PC-9 (cell line): ENCODE measurements around the gene ERG.

ENCODE experiments used
- EZH2 ChIP-seq: fragments of 200-600 bp; sonication (generic); IDR thresholded peaks from 2 replicates; pipeline ENCODE4 v1.8.0; 2017; ENCODE audit warnings: antibody characterized with exemption, low read depth
- TF ChIP-seq, protein P1 (sequence below): fragments of 200-600 bp; sonication (generic); conservative IDR thresholded peaks from 2 replicates; pipeline ENCODE4 v1.6.1; 2017; ENCODE audit warnings: mixed run types, antibody characterized with exemption, mild to moderate bottlenecking, moderate library complexity

DNA sequence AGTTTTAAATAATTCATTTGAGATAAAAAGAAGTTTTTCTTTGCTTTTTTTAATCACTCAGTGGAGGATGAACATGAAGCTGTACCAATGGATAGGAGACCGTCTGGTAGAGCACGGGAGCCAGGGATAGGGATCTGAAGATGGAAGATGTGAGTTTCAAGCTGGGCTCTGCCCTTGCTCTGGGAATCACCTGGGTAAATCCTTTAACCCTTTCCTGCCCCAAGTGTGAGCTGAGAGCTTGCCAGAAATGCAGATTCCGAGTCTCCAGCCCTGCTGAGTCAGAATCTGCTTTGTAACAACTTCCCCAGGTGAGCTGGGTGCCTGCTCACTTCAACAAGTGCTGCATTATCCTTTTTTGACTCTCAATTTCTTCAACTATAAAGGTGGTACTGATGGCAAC lies 44.1 kb downstream of the ERG start:
- TF ChIP-seq, protein P1, sequence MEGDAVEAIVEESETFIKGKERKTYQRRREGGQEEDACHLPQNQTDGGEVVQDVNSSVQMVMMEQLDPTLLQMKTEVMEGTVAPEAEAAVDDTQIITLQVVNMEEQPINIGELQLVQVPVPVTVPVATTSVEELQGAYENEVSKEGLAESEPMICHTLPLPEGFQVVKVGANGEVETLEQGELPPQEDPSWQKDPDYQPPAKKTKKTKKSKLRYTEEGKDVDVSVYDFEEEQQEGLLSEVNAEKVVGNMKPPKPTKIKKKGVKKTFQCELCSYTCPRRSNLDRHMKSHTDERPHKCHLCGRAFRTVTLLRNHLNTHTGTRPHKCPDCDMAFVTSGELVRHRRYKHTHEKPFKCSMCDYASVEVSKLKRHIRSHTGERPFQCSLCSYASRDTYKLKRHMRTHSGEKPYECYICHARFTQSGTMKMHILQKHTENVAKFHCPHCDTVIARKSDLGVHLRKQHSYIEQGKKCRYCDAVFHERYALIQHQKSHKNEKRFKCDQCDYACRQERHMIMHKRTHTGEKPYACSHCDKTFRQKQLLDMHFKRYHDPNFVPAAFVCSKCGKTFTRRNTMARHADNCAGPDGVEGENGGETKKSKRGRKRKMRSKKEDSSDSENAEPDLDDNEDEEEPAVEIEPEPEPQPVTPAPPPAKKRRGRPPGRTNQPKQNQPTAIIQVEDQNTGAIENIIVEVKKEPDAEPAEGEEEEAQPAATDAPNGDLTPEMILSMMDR: no peak
- no peak for TF ChIP-seq EZH2
